GM18519 (cell line): ENCODE data around the gene PRLR.

Experiments used
- ATAC-seq: cut with Tn5 transposase; IDR thresholded peaks from one replicate; pipeline ENCODE4 v1.9.1; 2021; ENCODE audit warnings: mild to moderate bottlenecking, moderate library complexity; ENCODE audit not compliant: unreplicated experiment, low FRiP score

PRLR gene

DNA sequence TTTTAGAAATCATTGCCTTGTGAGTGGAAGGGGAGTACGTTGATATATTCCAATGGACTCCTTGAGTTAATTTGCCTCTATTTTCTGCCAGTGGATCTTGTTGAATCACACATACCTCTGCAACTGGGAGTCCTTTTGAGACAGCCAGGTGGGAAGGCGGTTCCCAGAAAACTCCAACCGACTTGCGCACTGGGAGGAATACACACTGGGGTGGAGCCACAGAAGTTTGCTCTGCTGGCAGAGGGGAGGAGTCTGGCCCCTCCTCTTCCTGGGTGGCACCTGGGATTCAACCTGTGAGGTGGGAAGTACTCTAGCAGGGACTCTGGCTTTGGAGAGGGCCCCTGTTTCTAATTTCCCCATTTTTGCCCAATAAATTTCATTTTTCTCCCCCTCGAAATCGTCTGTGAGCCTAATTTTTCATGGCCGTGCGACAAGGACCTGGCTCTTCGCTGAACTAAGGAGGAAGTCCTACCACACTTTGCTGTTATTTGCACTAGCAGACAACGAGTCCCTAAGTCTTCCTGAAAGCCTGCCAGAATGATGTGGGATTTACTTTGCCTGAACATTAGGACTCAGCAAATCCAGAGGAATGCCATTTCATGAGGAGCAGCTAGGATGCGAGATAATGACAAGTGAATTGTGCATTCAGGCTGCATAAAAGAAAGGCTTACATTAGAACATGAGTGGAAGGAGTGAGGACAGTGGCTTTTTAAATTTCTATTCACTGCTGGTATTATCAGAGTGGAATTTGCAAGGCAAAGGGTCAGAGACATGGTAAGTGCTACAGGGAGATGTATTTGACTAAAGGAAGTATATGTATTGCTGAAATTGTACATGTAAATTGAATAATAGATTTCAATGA lies 67.2 kb downstream of the PRLR start:
- no peak for ATAC-seq

DNA sequence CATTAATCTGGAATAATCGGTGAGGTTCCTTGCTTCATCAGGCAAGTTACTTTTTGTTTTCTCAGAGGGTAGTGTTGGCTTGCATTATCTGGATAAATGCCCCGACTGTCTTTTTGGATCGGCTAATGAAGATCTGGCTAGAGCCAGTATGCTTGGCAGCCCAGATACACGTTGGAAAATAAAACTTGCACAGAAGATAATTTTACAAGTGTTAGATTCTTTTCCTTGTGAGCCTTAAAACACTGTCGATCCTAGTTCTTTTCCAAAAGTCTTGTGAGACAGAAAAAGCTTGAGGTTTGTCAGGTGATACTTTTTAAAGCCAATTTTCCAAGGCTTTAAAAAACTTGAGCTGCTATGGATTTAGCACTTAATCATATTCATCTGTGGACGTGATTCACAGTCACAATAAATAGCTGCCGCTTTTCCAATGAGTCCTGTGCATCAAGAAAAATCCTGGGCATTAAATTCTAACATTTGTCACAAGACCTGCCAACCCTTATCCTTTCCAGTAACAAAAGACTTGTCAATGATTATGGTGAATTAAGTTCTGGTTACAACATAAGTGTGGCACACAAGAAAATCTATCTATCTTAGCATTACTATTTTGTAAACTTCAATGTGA lies 68.5 kb downstream of the PRLR start:
- no peak for ATAC-seq

DNA sequence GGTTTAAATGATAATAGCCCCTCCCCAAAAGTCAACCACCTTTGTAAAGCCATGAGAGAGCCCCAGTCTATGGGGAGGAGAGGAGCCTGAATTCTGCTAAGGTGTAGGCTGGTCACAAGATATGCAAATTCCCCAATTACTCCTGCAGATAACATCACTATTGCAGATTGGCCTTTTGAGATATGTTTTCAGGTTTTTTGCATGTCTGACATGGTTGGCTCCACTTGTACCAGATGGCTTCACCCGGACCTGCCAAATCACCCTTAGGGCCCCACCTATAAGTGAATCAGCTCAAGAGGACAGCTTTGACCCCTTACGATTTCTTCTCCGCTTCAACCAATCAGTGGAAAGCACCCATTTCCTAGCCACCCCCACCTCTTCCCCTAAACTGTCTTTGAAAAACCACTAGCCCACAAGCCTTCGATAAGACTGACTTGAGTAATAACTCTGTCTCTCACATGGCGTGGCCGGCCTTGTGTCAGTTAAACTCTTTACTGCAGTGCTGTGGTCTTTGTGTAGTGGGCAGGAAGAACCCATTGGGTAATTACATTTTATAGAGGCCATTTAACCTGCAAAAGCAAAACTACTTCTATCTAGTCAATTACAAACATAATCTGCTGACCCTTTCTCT lies 69.7 kb downstream of the PRLR start:
- ATAC-seq: no peak

DNA sequence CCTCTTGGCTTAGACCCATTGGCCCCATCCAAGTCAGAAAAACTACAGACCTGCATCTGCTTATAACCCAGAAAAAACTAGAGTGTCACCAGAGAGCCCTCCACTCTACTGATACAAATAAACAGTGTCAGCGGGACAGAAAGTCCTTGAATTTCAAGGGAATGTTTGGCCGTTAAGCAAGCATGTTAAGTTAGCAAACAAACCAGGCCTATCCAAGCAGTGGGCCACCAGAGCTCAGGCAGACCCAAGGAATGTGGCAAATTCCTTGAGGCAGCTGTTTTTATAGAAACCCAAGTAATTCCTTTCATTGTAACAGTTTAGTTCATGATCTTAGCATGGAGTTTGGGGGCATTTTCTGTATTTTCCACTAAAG lies 70.9 kb downstream of the PRLR start:
- ATAC-seq: no peak

DNA sequence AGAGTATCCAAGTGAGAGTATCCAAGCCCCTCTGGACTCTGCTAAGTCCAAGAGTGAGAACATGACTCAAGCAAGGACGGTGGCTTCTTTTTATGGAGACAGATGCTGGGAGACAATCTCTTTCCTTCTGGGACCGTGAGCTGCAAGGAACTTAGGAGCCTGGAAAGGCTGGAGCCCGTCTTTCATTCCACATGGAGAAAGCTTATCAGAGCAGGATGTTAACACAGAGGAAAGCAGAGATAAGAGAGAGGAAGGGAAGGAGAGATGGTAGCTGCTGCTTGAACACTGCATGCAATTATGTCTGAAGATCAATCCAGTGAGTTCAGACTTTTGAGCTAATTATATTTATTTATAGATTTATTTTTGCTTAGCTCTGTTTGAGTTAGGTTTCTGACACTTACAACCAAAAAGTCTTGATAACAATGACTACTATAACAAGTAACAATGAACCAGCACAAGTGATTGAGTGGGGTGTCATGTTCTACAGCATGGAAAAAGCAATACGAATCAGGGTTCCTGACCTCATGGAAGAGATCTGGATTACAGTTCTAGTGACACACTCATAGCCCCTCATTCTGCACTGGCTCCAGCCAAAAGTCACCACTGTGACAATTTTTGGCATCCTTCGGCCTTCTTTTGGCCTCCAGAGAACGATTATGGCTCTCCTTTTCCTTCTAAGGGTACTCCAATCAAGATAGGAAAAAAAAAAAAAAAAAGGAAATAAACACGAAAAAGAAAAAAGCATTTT lies 71.5 kb downstream of the PRLR start:
- ATAC-seq: no peak

DNA sequence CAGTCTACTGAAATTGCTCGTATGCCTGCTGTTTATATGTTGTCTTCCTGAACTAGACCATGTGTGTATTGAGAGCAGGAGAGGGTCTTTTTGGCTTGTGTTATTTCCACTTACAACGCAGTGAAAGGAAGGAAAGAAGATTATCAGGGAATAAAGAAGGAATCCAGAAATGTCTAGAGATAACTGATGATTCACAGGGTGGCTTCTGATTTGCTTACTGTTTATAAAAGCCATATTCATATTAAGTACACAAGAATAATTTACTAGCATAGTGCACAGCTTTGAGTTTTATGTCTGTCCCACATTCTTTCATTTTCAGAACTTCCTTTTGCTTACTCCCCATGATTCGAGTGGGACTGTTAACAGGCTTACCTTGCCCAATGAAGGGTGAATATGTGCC lies 72.1 kb downstream of the PRLR start:
- no peak for ATAC-seq

DNA sequence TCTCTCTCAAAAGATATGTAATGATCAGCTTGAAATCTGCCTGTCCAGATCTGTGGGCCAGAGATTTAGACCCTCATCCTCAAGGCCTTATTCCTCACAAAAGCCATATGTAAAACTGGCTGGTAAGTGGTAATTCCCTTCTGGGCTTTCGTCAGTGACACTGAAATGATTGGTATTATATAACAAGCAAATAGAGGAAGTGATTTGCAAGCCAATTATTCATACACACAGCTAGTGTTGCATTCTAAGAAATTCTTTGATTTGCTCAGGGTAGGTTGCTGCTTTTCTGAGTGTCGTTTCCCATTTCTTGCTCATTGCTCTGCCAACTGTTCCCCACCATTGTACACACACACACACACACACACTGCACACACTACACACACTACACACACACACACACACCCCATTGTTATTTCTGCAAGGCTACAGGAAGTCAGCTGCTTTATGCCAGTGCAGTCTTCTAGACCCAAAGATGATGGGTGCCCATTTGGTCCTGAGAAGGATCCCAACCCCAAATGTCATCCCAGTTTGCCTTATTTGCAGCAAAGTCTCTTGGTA lies 76.8 kb downstream of the PRLR start:
- no peak for ATAC-seq

DNA sequence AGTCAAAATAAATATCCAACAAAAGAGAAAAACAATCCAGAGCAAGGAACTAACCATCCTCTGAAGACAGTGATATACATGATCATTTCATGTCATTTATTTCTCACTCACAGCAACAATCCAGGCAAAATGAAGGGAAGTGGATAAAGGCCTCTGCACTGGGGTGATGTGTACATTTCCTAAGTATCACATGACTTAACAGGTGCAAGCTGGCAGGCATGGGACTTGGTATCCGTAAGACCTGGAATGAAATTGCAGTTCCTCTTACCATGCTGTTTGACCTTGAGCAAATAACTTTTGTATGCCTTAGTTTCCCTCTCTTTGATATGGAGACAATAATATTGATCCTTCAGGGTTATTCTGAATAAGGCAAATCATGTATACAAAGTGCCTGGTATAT lies 77.6 kb downstream of the PRLR start:
- no peak for ATAC-seq

DNA sequence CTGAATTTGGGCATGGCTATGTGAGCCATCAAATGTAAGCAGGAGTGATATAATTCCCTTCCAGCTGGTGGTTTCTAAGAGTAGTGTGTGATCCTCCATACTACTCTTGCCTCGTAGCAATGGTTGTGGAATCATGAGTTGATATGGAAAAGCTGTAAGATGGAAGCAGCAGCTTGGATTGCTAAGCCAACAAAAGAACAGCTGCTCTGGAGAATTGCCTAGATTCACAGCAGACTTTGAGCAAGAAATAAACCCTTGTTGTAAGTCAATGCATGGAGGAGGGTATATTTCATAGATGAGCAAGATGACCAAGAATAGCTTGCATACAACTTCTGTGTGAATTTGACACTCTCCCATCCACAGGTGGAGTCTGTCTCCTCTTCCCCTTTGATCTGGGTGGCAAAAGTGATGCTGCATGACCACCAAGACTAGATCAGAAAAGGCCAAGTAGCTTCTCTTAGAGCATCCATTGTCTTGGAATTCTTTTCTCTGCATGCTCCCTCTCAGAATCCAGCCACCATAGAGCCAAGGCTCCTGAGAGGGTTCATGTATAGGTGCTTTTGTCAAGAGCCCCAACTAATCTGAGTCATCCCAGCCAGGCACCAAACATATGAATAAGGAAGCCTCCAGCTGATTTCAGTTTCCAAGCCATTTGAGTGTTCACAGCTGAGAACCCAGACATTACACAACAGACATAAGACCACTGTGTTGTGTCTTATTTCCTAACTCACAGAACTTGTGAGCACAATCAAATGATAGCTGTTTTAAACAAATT lies 79.0 kb downstream of the PRLR start:
- ATAC-seq: no peak

DNA sequence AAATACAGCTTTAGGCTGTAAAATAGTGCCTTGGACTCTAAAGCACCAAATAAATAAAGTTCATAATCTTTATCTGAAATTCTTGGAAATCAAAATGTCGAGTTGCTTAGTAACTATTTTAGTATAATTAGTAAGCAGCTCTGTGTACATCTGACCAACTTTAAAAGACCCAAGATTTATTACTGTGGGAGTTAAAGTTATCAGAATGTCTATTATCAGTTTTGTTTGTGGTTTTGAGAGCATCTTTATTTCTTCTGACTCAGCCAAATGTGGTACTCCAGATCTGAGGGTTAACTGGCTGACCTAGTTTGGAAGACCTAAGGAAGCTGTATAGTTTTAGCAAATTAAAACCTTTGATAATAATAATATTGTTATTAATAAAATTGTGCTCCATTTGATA lies 81.2 kb downstream of the PRLR start:
- ATAC-seq: no peak

DNA sequence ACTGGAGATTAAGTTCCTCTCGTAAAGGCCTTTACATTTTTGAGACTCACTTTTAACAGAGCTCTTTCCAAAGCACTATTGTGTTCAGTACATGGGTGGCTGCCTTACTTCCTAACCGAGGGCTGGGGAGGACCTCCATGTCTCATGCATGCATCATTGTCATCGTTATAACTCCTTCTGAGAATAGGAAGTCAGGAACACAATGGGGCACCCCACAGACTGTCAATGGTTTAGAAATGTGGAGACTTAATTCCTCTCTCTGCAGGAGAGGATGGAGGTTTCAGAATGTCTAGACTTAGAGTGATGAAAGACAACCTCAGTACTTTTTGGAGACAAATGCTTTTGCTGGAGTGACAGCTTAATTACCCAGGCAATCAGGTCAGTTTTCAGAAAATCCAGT lies 83.9 kb downstream of the PRLR start:
- ATAC-seq: no peak

DNA sequence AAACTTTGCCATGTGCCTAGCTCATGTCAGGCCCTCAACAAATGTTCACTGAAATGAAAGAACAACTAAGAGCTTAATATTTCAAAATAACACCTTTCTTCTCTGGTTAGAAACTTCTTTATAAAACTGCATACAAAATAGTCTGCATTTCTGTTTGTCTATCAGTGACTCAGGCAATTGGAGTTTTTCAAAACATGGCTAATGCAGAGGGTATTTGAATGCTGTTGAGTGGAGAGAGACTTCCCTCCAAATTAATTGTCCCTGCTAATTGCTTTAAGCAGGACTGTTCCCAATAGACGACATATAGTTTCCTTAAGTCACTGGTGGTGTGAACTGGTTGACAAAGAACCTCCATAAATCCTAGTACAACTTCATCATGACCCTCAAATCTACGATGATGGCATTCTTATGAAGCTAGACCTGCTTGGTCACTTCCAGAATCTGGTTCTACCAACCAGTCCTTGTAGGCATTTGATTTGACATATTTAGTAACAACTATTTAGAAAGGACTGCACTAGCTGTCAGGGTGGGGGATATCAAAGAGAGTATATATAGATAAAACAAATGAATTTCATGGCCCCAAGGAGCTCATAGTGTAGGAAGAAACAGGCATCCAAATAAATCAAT lies 84.5 kb downstream of the PRLR start:
- no peak for ATAC-seq

DNA sequence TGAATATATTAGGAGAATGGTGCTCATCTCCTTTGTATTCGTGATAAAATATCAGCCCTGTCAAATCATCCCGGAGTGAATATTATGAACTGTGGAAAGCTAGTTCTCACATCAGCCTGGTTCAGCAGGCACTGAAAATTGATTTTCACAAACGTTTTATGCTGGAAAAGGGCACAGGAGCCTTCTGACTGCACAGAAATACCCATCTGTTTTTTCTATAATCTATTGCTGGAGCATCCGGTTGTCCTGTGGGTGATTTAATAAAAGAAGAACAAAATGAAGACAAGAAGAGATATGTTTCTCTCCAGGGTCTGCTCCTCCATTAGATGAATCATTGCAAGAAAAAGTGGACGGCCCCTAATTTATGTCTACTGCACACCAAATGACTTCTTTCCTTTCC lies 85.3 kb downstream of the PRLR start:
- no peak for ATAC-seq

DNA sequence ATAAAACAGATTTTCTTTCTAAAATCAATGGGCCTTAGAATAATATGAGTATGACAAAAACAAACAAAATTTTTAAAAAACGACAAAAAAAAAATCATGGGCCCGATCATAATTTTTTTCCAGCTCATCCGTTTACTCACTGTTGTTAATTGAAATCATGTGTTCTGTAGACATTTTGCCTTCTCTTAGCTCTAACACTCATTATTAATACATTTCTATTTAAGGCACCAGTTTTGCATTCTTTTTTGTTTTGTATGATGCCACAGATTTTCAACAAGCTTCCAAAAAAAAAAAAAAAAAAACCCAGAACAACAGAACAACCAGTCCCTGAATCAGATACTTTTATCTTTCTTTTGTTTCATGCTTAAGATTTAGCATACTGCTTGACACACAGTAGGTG lies 86.4 kb downstream of the PRLR start:
- ATAC-seq: no peak

DNA sequence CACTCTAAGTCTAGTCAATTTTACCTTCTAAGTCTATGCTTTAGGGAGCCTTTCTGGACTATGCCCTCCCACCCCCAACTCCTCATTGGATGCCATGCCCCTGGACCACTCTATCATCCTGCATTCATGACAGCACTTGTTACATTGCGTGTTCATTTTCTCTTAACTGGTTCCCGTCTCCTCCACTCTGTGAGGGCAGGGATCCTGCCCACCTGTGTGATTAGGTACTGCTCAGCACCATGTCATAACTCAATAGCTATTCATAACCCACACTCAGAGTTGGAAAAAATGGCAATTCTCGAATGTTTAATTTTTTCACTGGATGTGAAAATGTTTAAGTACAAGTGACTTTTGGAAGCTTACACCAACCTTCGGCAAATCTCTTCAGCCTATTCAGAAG lies 88.5 kb downstream of the PRLR start:
- no peak for ATAC-seq

DNA sequence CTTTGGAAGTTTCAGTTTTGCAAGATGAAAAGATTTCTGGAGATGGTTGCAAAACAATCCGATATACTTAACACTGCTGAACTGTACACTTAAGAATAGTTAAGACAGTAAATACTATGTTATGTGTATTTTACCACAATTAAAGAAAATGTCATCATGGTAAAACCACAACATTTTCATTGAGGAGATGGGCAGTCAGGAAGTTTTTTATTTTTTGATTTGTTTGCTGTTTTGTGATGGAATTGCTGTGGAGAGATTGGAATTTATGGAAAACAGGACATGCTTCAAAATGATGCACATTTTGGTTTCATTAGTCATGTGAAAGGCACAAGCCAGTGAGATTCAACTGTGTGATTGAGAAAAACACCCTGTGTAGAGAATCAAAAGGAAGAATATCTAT lies 92.1 kb downstream of the PRLR start:
- ATAC-seq: no peak

DNA sequence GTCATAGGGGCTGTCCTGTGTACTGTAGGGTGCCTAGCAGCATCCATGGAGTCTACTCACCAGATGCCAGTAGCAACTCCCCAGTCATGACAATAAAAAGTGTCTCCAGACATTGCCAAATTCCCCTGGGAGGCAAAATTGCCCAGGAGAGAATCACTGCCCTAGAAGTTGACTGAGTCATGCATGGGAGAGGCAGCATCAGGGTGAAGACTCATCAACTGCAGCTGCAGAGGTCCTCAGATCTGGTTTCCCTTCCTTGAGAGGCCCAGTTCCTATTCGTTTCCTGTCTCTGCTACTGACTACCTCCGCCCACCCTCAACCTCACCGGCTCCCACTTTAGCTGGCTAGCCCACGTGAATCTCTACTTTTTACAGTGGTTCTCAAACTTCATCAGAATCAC lies 93.9 kb downstream of the PRLR start:
- peak; percentile 78 for ATAC-seq

DNA sequence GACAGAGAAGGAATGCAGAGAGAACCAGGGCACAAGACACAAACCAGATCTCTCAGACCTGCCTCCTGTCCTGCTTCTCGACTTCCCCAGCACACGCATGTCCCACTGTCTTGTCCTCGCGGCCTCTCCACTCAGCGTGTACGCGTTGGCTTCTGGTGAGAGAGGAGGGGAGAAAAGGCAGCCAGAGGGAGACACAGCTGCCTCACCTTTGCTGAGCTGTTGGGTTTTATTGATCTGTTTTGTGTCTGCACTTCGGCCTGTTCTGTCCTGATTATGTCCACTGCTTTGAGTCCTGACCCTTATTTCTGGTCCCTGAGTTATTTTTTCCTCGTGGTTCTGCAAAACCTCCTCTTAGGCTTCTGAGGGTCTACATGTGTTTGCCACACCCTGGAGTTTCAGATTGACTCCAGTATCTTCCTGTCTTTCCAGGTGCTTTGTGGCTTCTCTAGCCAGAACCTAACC lies 95.0 kb downstream of the PRLR start:
- ATAC-seq: no peak

DNA sequence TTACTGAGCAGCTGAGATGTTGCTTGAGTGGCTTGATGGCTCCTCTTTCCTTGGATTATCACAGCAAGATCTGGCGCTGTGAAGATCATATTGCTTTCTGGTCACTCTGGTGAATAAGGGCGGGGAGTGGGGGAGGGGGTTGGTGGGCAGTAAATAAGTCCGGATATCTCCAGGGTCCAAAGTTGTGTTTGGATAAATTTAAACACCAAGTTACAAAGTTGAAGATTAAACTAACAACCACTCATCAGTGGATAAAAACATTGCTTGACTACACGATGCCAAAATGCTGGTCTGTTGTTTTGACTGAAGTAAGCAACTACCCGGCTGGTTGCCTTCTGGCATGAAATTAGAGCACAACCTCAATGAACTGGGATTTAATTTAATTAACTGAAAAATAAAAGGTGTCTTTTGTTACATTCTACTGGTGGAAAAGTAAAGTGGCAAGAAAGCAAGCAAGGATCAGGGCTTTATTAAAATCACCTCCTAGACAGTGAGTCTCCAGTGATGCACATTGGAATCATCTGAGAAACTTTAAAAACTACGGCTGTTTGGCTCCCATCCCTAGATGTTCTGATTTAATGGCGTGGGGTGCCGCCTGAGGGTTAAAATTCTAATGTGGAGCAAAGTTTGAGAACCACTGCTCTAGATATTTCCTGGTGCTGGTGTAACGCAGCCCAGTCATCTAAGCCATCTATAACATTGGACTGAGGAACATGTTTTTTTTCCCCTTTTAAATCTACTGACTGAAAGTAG lies 95.8 kb downstream of the PRLR start:
- ATAC-seq: no peak
